GM12872 (cell line): Measurements from ENCODE around the gene ENDOG.

Experiments used
- TF ChIP-seq, protein P1 (sequence below): IDR thresholded peaks from 3 replicates; pipeline ENCODE4 v1.5.1; 2011; ENCODE audit warnings: low read depth, mild to moderate bottlenecking, low read length, moderate library complexity; ENCODE audit not compliant: insufficient read depth

Gene ENDOG

DNA sequence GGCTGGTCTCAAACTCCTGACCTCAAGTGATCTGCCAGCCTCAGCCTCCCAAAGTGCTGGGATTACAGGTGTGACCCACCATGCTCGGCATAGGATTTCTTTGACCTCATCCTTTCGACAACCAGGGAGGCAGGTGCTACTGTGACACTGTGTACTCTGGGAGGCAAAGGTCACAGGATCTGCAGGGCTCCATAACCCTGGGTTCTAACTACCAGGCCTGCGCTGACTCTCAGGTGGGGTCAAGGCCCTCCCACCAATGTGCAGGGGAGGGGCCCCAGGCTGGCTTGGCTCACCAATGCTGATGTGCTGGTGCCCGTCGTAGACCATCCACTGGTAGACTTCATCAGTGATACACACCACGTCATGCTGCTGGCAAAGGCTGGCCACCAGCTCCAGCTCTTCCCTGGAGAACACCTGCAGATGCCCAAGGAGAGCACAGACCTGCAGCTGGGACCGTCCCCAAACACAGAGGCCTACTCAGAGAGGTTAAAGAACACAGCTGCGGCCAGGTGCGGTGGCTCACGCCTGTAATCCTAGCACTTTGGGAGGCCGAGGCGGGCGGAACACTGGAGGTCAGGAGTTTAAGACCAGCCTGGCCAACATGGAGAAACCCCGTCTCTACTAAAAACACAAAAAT, 18.3 kb downstream of the ENDOG start:
- TF ChIP-seq, protein P1, sequence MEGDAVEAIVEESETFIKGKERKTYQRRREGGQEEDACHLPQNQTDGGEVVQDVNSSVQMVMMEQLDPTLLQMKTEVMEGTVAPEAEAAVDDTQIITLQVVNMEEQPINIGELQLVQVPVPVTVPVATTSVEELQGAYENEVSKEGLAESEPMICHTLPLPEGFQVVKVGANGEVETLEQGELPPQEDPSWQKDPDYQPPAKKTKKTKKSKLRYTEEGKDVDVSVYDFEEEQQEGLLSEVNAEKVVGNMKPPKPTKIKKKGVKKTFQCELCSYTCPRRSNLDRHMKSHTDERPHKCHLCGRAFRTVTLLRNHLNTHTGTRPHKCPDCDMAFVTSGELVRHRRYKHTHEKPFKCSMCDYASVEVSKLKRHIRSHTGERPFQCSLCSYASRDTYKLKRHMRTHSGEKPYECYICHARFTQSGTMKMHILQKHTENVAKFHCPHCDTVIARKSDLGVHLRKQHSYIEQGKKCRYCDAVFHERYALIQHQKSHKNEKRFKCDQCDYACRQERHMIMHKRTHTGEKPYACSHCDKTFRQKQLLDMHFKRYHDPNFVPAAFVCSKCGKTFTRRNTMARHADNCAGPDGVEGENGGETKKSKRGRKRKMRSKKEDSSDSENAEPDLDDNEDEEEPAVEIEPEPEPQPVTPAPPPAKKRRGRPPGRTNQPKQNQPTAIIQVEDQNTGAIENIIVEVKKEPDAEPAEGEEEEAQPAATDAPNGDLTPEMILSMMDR, result no peak

DNA sequence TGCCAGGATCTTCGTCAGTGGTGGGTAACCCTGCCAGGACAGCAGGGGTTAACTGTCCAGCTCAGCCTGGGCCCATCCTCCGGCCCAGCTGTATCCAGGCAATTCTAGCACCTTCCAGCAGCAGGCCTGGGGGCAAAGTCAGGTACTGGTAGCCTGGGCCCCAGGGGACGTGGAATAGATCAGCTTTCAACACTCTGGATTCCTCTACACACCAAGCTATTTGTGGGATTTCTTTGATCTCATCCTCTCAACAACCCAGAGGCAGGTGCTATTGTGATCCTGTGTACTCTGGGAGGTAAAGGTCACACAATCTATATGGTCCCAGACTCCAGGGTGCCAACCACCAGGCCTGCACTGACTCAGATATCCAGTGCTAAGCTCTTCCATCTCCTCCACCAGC, 20.0 kb downstream of the ENDOG start:
- TF ChIP-seq, protein P1, result no peak

DNA sequence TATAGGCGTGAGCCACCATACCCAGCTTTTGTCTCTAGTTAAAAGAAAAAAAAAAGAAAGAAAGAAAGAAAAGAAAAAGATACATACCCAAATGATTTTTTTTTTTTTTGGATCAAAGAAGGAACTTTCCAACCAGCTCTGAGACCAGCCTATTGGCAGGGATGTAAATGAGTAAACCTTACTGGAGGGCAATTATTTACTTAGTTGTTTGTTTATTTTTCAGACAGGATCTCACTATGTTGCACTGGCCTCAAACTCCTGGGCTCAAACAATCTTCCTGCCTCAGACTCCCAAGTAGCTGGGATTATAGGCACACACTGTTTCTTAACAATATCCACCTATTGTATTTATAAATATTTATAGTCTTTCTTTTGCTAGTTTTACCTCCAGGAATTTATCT, 22.2 kb downstream of the ENDOG start:
- TF ChIP-seq, protein P1, result no peak

DNA sequence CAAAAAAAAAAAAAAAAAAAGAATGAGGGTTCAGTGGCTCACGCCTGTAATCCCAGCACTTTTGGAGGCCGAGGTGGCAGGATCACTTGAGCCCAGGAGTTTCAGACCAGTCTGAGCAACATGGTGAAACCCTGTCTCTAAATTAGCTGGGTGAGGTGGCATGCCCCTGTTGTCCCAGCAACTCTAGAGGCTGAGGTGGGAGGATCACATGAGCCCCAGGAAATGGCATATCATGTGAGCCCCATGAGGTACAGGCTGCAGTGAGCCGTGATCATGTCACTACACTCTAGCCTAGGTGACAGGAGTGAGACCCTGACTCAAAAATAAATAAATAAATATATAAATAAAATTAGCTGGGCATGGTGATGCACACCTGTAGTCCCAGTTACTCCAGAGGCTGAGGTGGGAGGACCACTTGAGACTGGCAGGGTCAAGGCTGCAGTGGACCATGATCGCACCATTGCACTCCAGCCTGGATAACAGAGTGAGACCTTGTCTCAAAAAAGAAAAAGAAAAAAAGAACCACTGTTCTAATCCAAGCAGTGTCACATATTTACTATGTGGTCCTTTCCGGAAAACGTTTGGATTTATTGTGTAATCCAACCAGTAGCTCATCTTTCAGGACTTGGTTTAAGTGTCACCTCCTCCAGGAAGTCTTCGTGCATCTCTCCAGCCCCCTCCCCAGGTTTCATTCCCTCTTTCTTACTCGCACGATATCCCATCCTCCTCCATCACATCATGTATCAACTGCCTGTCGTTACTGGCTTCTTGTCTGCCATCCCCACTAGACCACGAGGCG, 23.6 kb downstream of the ENDOG start:
- TF ChIP-seq, protein P1, result no peak

DNA sequence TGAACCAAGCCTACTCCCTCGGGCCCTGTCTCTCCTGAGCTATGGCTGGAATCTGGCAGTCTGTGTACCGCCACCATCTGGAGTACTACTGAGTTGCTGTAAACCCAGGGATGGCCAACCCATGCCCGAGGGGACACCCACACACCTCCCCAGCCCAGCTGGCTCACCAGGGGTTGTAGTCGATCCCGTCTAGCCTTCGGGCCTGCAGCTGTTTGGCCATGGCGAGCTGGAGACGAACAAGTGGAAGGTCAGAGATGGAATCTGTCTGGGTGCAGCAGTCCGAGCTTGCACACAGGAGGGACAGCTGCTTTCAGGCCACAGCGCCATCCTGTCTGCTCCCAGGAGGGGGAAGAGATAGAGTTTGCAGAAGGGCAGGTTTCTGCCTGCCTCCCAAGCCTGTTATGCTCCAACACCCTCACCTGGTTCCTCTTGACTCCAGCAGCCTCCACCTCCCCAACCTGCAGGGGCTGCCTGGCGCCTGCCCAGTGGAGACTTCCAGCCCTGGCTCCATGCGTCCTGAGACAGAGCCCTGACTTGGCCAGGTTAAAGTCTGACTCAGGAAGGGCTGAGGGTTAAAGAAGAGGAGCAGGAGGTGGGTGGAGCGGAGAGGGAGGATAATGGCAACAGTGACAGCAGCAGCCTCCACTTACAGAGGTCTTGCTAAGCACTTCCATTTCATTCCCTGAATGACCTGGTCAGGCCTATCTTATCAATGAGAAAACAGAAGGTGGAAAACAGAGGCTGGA, 27.1 kb downstream of the ENDOG start:
- TF ChIP-seq, protein P1, result no peak

DNA sequence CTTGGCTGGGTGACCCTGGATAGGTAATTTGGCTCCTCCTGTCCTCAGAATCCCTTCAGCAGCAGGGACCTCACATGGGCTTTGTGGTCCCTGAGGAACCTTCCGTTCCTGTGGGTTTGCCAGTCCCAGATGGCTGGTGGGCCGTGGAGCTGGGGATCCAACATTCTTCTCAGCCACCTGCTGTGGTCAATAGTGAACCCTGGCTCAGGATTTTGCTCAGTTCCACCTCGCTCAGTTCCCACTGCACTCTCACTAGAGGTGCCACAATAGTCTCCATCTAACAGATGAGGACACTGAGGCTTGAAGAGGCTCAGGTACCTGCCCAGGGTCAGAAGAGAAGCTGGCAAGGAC, 28.4 kb downstream of the ENDOG start:
- TF ChIP-seq, protein P1, result no peak

DNA sequence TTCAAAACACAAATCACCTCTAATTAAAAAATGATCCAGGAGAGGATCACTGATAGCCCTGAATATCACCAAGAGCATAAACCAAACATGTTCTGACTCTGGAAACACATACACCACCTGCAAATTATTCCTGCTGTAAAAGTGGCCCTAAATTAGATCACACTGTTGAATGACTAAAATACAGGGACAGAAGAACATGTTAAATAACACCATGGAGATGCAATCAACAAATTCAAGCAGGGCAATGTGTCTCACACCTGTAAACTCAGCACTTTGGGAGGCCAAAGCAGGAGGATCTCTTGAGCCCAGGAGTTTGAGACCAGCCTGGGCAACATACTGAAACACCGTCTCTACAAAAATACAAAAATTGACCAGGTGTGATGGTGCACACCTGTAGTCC, 29.5 kb downstream of the ENDOG start:
- TF ChIP-seq, protein P1, result no peak
